H1 (cell line): ENCODE results near the gene HOXB3. TPM values are rescaled to one million over a fixed set of nuclear protein-coding genes. Genes with fewer than 3 reads are reported as not detected.
A peak's percentile ranks its signal among the peaks of the same experiment; 100 is the strongest.

Experiments used
- CTCF ChIA-PET: fragments of 300-600 bp; sonication (Branson Sonifier 250); formaldehyde crosslinking; loops from one replicate; lab custom pipeline; 2021; ENCODE audit not compliant: partially characterized antibody; lab: Charles Lee
- POLR2A ChIA-PET: fragments of 300-600 bp; sonication (Branson Sonifier 250); formaldehyde crosslinking; loops from one replicate; lab custom pipeline; 2021; ENCODE audit warnings: inconsistent platforms; ENCODE audit not compliant: partially characterized antibody; lab: Charles Lee
- DNase-seq, 2 experiments: peaks; one replicate each; pipeline versions ENCODE4 v3.0.0 to v3.0.0-alpha.2; 2010 to 2022; ENCODE audit warnings: low spot score in 2 of 2, low read depth in 1 of 2, mixed read lengths in 1 of 2
- FAIRE-seq: peaks from 2 replicates; lab custom pipeline; 2011; peaks lifted over from hg19 to GRCh38; lab: Jason Lieb, UNC
- H2AFZ ChIP-seq: 2 replicates; pipeline ENCODE4 v1.8.1; 2012; ENCODE audit warnings: low read length, inconsistent platforms
- H2AK5ac ChIP-seq: 2 replicates; pipeline ENCODE4 v1.6.1; 2013; ENCODE audit warnings: low read depth, low read length
- H2BK120ac ChIP-seq: replicated peaks from 2 replicates; pipeline ENCODE3; 2013; ENCODE audit warnings: low read depth, low read length, inconsistent platforms
- H2BK12ac ChIP-seq: 2 replicates; pipeline ENCODE4 v1.6.1; 2013; ENCODE audit warnings: low read depth, low read length
- H2BK15ac ChIP-seq: 2 replicates; pipeline ENCODE4 v1.6.1; 2013; ENCODE audit warnings: low read length
- H2BK20ac ChIP-seq: 2 replicates; pipeline ENCODE4 v1.6.1; 2013; ENCODE audit warnings: low read length
- H2BK5ac ChIP-seq: 2 replicates; pipeline ENCODE4 v1.6.1; 2013; ENCODE audit warnings: low read depth, low read length
- H3K14ac ChIP-seq: 2 replicates; pipeline ENCODE4 v1.6.1; 2013; ENCODE audit warnings: inconsistent platforms; ENCODE audit not compliant: insufficient read length
- H3K18ac ChIP-seq: 2 replicates; pipeline ENCODE4 v1.6.1; 2013; ENCODE audit warnings: low read length; ENCODE audit errors: extremely low read depth
- H3K23ac ChIP-seq: 2 replicates; pipeline ENCODE4 v1.6.1; 2013; ENCODE audit warnings: inconsistent platforms; ENCODE audit not compliant: insufficient read length
- H3K23me2 ChIP-seq: 2 replicates; pipeline ENCODE4 v1.6.1; 2013; ENCODE audit warnings: low read depth, low read length
- H3K27ac ChIP-seq: 2 replicates; pipeline ENCODE4 v1.6.1; 2011; ENCODE audit warnings: low read depth, low read length, inconsistent platforms
- H3K27me3 ChIP-seq, 4 experiments: replicated peaks in 1 of 4; 1 replicate in 1 of 4; 2 replicates in 3 of 4; pipeline versions ENCODE4 v1.6.1 to v1.8.1; 2011 to 2013; ENCODE audit warnings: low read length in 3 of 4, mild to moderate bottlenecking in 3 of 4, inconsistent platforms in 2 of 4, mixed read lengths in 2 of 4, moderate library complexity in 1 of 4; ENCODE audit not compliant: control insufficient read depth in 3 of 4, insufficient read depth in 3 of 4; ENCODE audit errors: extremely low read depth in 1 of 4
- H3K36me3 ChIP-seq, 4 experiments: 2 replicates each; pipeline versions ENCODE4 v1.6.1 to v1.8.1; 2011 to 2013; ENCODE audit warnings: mild to moderate bottlenecking in 4 of 4, low read length in 3 of 4, moderate library complexity in 2 of 4, control low read depth in 1 of 4, inconsistent platforms in 1 of 4; ENCODE audit not compliant: insufficient read depth in 4 of 4, control insufficient read depth in 2 of 4
- H3K4ac ChIP-seq: replicated peaks from 2 replicates; pipeline ENCODE3; 2013; ENCODE audit warnings: low read length, low read depth, mixed read lengths, inconsistent platforms; ENCODE audit not compliant: insufficient read length
- H3K4me1 ChIP-seq, 4 experiments: replicated peaks in 1 of 4; 1 replicate in 1 of 4; 2 replicates in 3 of 4; pipeline versions ENCODE4 v1.6.1 to v1.8.1; 2011 to 2013; ENCODE audit warnings: low read length in 3 of 4, inconsistent platforms in 2 of 4, mixed read lengths in 1 of 4; ENCODE audit not compliant: insufficient read depth in 4 of 4, control insufficient read depth in 3 of 4
- H3K4me2 ChIP-seq, 2 experiments: 2 replicates each; pipeline versions ENCODE4 v1.6.1 to v1.8.1; 2011 to 2013; ENCODE audit warnings: low read depth in 2 of 2, low read length in 2 of 2, control low read depth in 1 of 2, inconsistent platforms in 1 of 2, mild to moderate bottlenecking in 1 of 2; ENCODE audit not compliant: insufficient read depth in 1 of 2
- H3K4me3 ChIP-seq, 4 experiments: fragments of 200-600, 300-600 bp in 1 of 4; sonication (generic), shearing (Covaris generic), sonication (Bioruptor Twin) in 1 of 4; 2 replicates each; pipeline versions ENCODE4 v1.5.1 to v1.8.1; 2011 to 2016; ENCODE audit warnings: low read length in 4 of 4, low read depth in 3 of 4, control low read depth in 2 of 4, inconsistent platforms in 2 of 4, mild to moderate bottlenecking in 2 of 4, mixed read lengths in 1 of 4, moderate library complexity in 1 of 4; ENCODE audit not compliant: insufficient read depth in 2 of 4; ENCODE audit errors: extremely low read depth in 1 of 4
- H3K56ac ChIP-seq: replicated peaks from 2 replicates; pipeline ENCODE3; 2013; ENCODE audit warnings: low read depth, mild to moderate bottlenecking, mixed read lengths, low read length, inconsistent platforms; ENCODE audit not compliant: insufficient read length
- H3K79me1 ChIP-seq: 2 replicates; pipeline ENCODE4 v1.6.1; 2013; ENCODE audit warnings: low read depth, low read length, control low read depth
- H3K79me2 ChIP-seq, 2 experiments: 2 replicates each; pipeline versions ENCODE4 v1.6.1 to v1.8.1; 2012 to 2013; ENCODE audit warnings: low read length in 2 of 2, mild to moderate bottlenecking in 2 of 2, inconsistent platforms in 1 of 2; ENCODE audit not compliant: insufficient read depth in 2 of 2, control insufficient read depth in 1 of 2
- H3K9ac ChIP-seq, 4 experiments: replicated peaks in 1 of 4; 1 replicate in 1 of 4; 2 replicates in 3 of 4; pipeline versions ENCODE4 v1.6.1 to v1.8.1; 2011 to 2013; ENCODE audit warnings: low read depth in 3 of 4, low read length in 3 of 4, control low read depth in 2 of 4, mild to moderate bottlenecking in 2 of 4, moderate library complexity in 2 of 4, inconsistent platforms in 1 of 4; ENCODE audit errors: extremely low read depth in 1 of 4
- H3K9me3 ChIP-seq, 2 experiments: 2 replicates each; pipeline versions ENCODE4 v1.6.1 to v1.8.1; 2012 to 2013; ENCODE audit warnings: mild to moderate bottlenecking in 2 of 2, moderate library complexity in 2 of 2, control low read depth in 1 of 2, inconsistent platforms in 1 of 2, low read depth in 1 of 2, low read length in 1 of 2, mixed read lengths in 1 of 2; ENCODE audit not compliant: insufficient read depth in 2 of 2
- H4K20me1 ChIP-seq, 2 experiments: replicated peaks in 1 of 2; 2 replicates each; pipeline versions ENCODE3 to v1.8.1; 2011 to 2013; ENCODE audit warnings: inconsistent platforms in 2 of 2, low read length in 2 of 2, mild to moderate bottlenecking in 1 of 2; ENCODE audit not compliant: insufficient read depth in 2 of 2, control insufficient read depth in 1 of 2
- H4K5ac ChIP-seq: 2 replicates; pipeline ENCODE4 v1.6.1; 2013; ENCODE audit warnings: low read length, low read depth, mixed read lengths, inconsistent platforms; ENCODE audit not compliant: insufficient read length
- H4K8ac ChIP-seq: 2 replicates; pipeline ENCODE4 v1.8.0; 2013; ENCODE audit warnings: mild to moderate bottlenecking, moderate library complexity, low read length, inconsistent platforms; ENCODE audit not compliant: insufficient read depth; ENCODE audit errors: extremely low read depth
- H4K91ac ChIP-seq: replicated peaks from 2 replicates; pipeline ENCODE3; 2013; ENCODE audit warnings: low read length, mixed read lengths, inconsistent platforms; ENCODE audit not compliant: insufficient read length
- RNF2 ChIP-seq: fragments of 200-900, 300-1000 bp; sonication (generic); IDR thresholded peaks from 2 replicates; pipeline ENCODE4 v1.7.1; 2016; ENCODE audit warnings: borderline replicate concordance, low read depth, mild to moderate bottlenecking, antibody characterized with exemption, low read length; ENCODE audit not compliant: poor library complexity, severe bottlenecking; ENCODE audit errors: missing control alignments
- SAP30 ChIP-seq: fragments of 300-600 bp; sonication (generic); IDR thresholded peaks from 2 replicates; pipeline ENCODE4 v1.7.1; 2012; ENCODE audit warnings: low read length, moderate library complexity, mild to moderate bottlenecking, inconsistent platforms; ENCODE audit not compliant: insufficient read depth, insufficient replicate concordance
- WGBS, 2 experiments: shearing (Covaris generic) in 1 of 2; methylation state at CpG; one replicate each; pipeline versions ENCODE4 v1.1.6 to v1.1.7; 2013 to 2015; ENCODE audit warnings: low lambda C conversion rate in 2 of 2, mixed read lengths in 2 of 2, inconsistent platforms in 1 of 2, low coverage in 1 of 2, missing lambda C conversion rate in 1 of 2; ENCODE audit not compliant: insufficient replicate concordance in 2 of 2, insufficient coverage in 1 of 2, insufficient read length in 1 of 2; ENCODE audit errors: extremely low coverage in 1 of 2, missing lambda C conversion rate in 1 of 2; 5-methylcytosine and 5-hydroxymethylcytosine counted together
- polyA plus RNA-seq, 7 experiments: library from polyadenylated mRNA; depleted of rRNA in 3 of 7; stranded (reverse) in 5 of 7; unstranded in 2 of 7; fragments of >200 nt in 5 of 7; fragments of 200-250 nt in 2 of 7; gene quantifications; 1 replicate in 5 of 7; 2 replicates in 1 of 7; 4 replicates in 1 of 7; pipeline versions ENCODE4 v1.2.1 to v1.2.3, GENCODE V29; 2011 to 2013; ENCODE audit warnings: missing spikeins in 2 of 7, mixed read lengths in 2 of 7
- total RNA-seq: library from RNA; stranded (reverse); fragmentation: NEBNext Ultra II Directional; extraction: Animal tissue kit (Norgen Biotek cat#: 25700); gene quantifications from 2 replicates; pipeline ENCODE4 v1.2.1, GENCODE V29; 2021

The HOXB3 gene
- total and polyA plus RNA-seq, 2 of the 8 experiments (the other 6 are each of a cell fraction or from before 2014, with no cell fraction given) = not detected

- no peak for FAIRE-seq
- no peak overlapping the region for H2BK120ac ChIP-seq
- H2BK20ac ChIP-seq = no peak overlapping the region
- peak overlapping the region; percentile 17 for H3K56ac ChIP-seq
- no peaks in the 10 kb centered on the region; a peak in 1 of 4 replicates for H3K9me3 ChIP-seq
- TF ChIP-seq RNF2 (peak; percentile 56), SAP30 (no peak)
- TF ChIP-seq, all 59 proteins: peak for 1
- no peak overlapping the region for H2BK15ac ChIP-seq
- peaks cover 0 to 12% (median 4%) of the 10 kb centered on the region in 4 experiments; a peak in 5 of 7 replicates for H3K4me1 ChIP-seq
- no peak overlapping the region for H4K5ac ChIP-seq
- H2BK5ac ChIP-seq = no peak overlapping the region
- no peak overlapping the region for H3K4ac ChIP-seq
- no peak overlapping the region for H2AFZ ChIP-seq
- peaks cover 39 to 52% of the 10 kb centered on the region in 2 experiments for H4K20me1 ChIP-seq
- no peaks in the 10 kb centered on the region for H3K79me1 ChIP-seq
- H3K27ac ChIP-seq = no peak overlapping the region
- H3K4me2 ChIP-seq = peak overlapping the region in 1 of 2 experiments; percentile 21; a peak in 1 of 4 replicates
- ChIA-PET POLR2A (no interaction called here), CTCF (interaction anchor here (0.6 to 7.0 kb wide), 12 partner anchors 17 to 748 kb away, joined by 3 to 53 read pairs (median 5); no protein-coding TSS in a partner anchor)
- no peak for DNase-seq
- H4K91ac ChIP-seq = no peak overlapping the region
- H3K36me3 ChIP-seq = no peaks in the 10 kb centered on the region; a peak in 1 of 8 replicates
- H4K8ac ChIP-seq = no peak overlapping the region
- no peaks in the 10 kb centered on the region; the same call in 1 of the 2 replicates for H3K23me2 ChIP-seq
- H2BK12ac ChIP-seq = peak overlapping the region; percentile 27; the same call in 1 of the 2 replicates
- 0 out of 2 replicates have a peak overlapping the region, but pooled peaks have one; percentile 19 for H2AK5ac ChIP-seq
- H3K27me3 ChIP-seq = peaks cover 96 to 100% (median 99%) of the 10 kb centered on the region in 4 experiments
- H3K14ac ChIP-seq = no peak overlapping the region
- no peak overlapping the region for H3K9ac ChIP-seq
- no peak overlapping the region for H3K4me3 ChIP-seq
- H3K79me2 ChIP-seq = no peaks in the 10 kb centered on the region
- no peak overlapping the region for H3K23ac ChIP-seq
- no peak overlapping the region for H3K18ac ChIP-seq
- 19% methylated on average over 25 of the region's 25 CpGs; no CpG with 5 or more reads in 1 of the 2 experiments for WGBS, 2 experiments
Measured at GRCh38 chr17:48595278-48595999, 5.4 kb upstream of the HOXB3 start.
